ENCODE results near the gene DEFB119. TPM values are rescaled to one million over a fixed set of nuclear protein-coding genes. Genes with fewer than 3 reads are reported as not detected.

Gene DEFB119
- total RNA-seq = not detected in 2 replicates

DNA sequence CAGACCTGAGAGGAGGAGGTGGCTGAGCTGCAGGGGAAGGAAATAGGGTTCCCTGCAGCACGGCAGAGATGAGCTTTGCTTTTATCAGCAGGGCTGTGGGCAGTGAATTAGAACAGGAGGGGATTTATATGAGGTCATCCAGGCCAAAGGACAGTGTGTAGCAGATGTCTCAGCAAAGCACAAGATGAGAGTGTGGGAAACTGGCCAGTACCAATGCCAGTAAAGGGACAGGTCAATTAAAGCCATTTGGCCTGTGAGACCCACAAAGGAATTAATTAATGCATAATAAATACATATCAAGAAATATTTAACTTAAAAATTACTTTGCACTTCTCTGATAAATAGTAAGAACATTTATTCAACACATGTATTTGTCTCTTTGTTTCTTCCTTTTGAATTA lies at the start of gene DEFB119:
Gene DEFB119, minus strand, starts transcription at position 101 of the 400 bp plus-strand sequence. CDS start 107 bp downstream, outside the sequence.

DNA sequence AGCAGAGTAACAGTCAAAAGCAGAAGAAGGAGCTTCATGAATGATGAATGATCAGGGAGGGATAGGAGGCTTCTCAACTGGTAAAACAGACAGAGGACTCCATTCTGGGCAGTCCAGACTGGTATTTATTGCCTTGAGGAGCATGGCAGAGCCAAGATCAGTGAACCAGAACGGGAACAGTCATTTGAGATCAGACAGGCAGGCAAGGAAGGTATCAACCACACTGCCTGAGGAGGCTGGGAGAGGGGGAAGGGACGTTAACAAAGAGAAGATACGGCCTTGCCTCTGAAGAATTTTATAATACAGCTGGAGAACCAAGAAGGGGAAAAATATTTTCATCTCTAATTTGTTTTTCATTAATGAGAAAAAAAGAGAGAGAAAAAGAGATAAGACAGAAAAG lies 15.7 kb upstream of the DEFB119 start, which contains the start of gene DEFB121:
Gene DEFB121, minus strand, starts transcription at position 101 of the 400 bp plus-strand sequence. Its CDS starts 63 bp downstream, at position 38.

DNA sequence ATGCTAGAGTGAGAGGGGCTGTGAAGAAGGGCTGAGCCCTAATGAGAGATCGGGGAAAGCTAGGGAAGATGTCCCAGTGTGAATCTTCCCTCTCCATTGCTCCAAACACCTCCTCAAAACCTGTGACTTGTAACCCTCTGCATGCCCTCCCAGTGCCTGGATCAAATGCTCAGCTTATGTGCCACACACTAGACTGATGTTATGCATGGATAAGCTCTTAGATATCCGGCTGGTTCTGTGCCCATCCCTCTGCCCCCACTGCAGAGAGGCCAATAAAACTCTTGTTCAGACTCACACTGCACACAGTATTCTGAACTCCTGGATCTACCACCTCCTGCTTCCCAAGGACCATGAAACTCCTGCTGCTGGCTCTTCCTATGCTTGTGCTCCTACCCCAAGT lies 22.1 kb downstream of the DEFB119 start, which contains the start of gene DEFB118:
Gene DEFB118, plus strand, starts transcription at position 301 of the 400 bp plus-strand sequence. Its CDS starts 50 bp downstream, at position 351.

Other genes with a start within 250 kb of the DEFB119 start
- gene DEFB115, start 132.9 kb downstream of the DEFB119 start, total RNA-seq = not detected in 2 replicates
- not detected in 2 replicates for gene DEFB116, start 82.0 kb downstream of the DEFB119 start, total RNA-seq
- gene DEFB118, start 22.0 kb downstream of the DEFB119 start, total RNA-seq = not detected in 2 replicates
- gene DEFB121, start 15.6 kb upstream of the DEFB119 start, total RNA-seq = not detected in 2 replicates
- gene DEFB123, start 50.0 kb upstream of the DEFB119 start, total RNA-seq = not detected in 2 replicates
- gene DEFB124, start 84.5 kb upstream of the DEFB119 start, total RNA-seq = not detected in 2 replicates
- gene REM1, start 84.7 kb upstream of the DEFB119 start, total RNA-seq = 0.11 TPM in 1 of 2 replicates, not detected in the other
- 34.7 and 39.0 TPM in 2 replicates for gene HM13, start 123.9 kb upstream of the DEFB119 start, total RNA-seq
- gene ID1, start 214.7 kb upstream of the DEFB119 start, total RNA-seq = 1,048 and 1,208 TPM in 2 replicates
- not detected in 2 replicates for gene COX4I2, start 247.3 kb upstream of the DEFB119 start, total RNA-seq